PC-3 (cell line): ENCODE measurements around the gene GLIPR2. TPM values are rescaled to one million over a fixed set of nuclear protein-coding genes. Genes with fewer than 3 reads are reported as not detected.

Experiments
- ATAC-seq: fragments of 200-7000 bp; cut with Tn5 transposase; 2 replicates; pipeline ENCODE4 v1.9.1; 2020; ENCODE audit warnings: mild to moderate bottlenecking, moderate library complexity
- BruUV-seq: library from RNA; stranded (reverse); fragments of 400-500 nt; replicated peaks from 2 replicates; lab custom pipeline; 2021; lab: Mats Ljungman, UMichigan
- CTCF ChIA-PET: fragments of 300-600 bp; sonication (Branson Sonifier 250); formaldehyde crosslinking; loops from one replicate; lab custom pipeline; 2022; ENCODE audit warnings: antibody characterized with exemption; lab: Charles Lee
- POLR2A ChIA-PET: fragments of 300-600 bp; sonication (Branson Sonifier 250); formaldehyde crosslinking; loops from one replicate; lab custom pipeline; 2022; ENCODE audit warnings: antibody characterized with exemption; ENCODE audit not compliant: unreplicated experiment; lab: Charles Lee
- DNase-seq: peaks from one replicate; pipeline ENCODE4 v3.0.0-alpha.2; 2015
- H2AFZ ChIP-seq: fragments of 300-600 bp; sonication (generic); 2 replicates; pipeline ENCODE4 v1.6.0; 2016; ENCODE audit warnings: antibody characterized with exemption, low read length
- H3F3A ChIP-seq: fragments of 300-600 bp; sonication (generic); one replicate; pipeline ENCODE4 v1.6.0; 2017; ENCODE audit warnings: antibody characterized with exemption, low read length, control low read depth, mild to moderate bottlenecking; ENCODE audit not compliant: unreplicated experiment
- H3K27ac ChIP-seq: fragments of 300-600 bp; sonication (generic); 2 replicates; pipeline ENCODE4 v1.5.1; 2016; ENCODE audit warnings: mild to moderate bottlenecking, low read length
- H3K27me3 ChIP-seq: fragments of 300-600 bp; sonication (generic); 2 replicates; pipeline ENCODE4 v1.6.1; 2016; ENCODE audit warnings: low read length, mixed read lengths
- H3K36me3 ChIP-seq: fragments of 300-600 bp; sonication (generic); 2 replicates; pipeline ENCODE4 v1.6.1; 2016; ENCODE audit warnings: low read depth, mixed run types, low read length, mixed read lengths
- H3K4me1 ChIP-seq: fragments of 300-600 bp; sonication (generic); 2 replicates; pipeline ENCODE4 v1.5.1; 2016; ENCODE audit warnings: low read length; ENCODE audit not compliant: insufficient read depth
- H3K4me2 ChIP-seq: fragments of 300-600 bp; sonication (generic); 2 replicates; pipeline ENCODE4 v1.6.0; 2016; ENCODE audit warnings: low read length
- H3K4me3 ChIP-seq: fragments of 300-600 bp; sonication (generic); 2 replicates; pipeline ENCODE4 v1.5.1; 2016; ENCODE audit warnings: mild to moderate bottlenecking, low read length, mixed read lengths
- H3K79me2 ChIP-seq: fragments of 300-600 bp; sonication (generic); 2 replicates; pipeline ENCODE4 v1.6.1; 2017; ENCODE audit warnings: low read length, mixed read lengths
- H3K9ac ChIP-seq: fragments of 300-600 bp; sonication (generic); 2 replicates; pipeline ENCODE4 v1.6.0; 2016; ENCODE audit warnings: mild to moderate bottlenecking, low read length
- H3K9me2 ChIP-seq: fragments of 300-600 bp; sonication (generic); replicated peaks from 2 replicates; pipeline ENCODE4 v1.6.1; 2016; ENCODE audit warnings: mixed run types, low read length, mixed read lengths
- H3K9me3 ChIP-seq: fragments of 300-600 bp; sonication (generic); 2 replicates; pipeline ENCODE4 v1.6.1; 2016; ENCODE audit warnings: low read length, mixed read lengths
- H4K20me1 ChIP-seq: fragments of 300-600 bp; sonication (generic); 2 replicates; pipeline ENCODE4 v1.6.1; 2016; ENCODE audit warnings: low read length, mixed read lengths
- CTCF ChIP-seq: fragments of 300-600 bp; sonication (generic); conservative IDR thresholded peaks from 2 replicates; pipeline ENCODE4 v1.5.1; 2017; ENCODE audit warnings: antibody characterized with exemption, low read depth, mild to moderate bottlenecking, low read length
- EZH2 ChIP-seq: fragments of 300-600 bp; sonication (generic); IDR thresholded peaks from one replicate; pipeline ENCODE4 v1.6.1; 2017; ENCODE audit warnings: antibody characterized with exemption, mild to moderate bottlenecking, low read length; ENCODE audit not compliant: unreplicated experiment
- EZH2phosphoT487 ChIP-seq: fragments of 300-600 bp; sonication (generic); IDR thresholded peaks from 2 replicates; pipeline ENCODE4 v1.6.1; 2018; ENCODE audit warnings: mild to moderate bottlenecking, antibody characterized with exemption, low read length, borderline replicate concordance
- intact Hi-C: fragments of 100-400 bp; cut with micrococcal nuclease; formaldehyde crosslinking; loops from 2 replicates; pipeline ENCODE4 v1.9.0; 2023
- total RNA-seq: library from RNA; depleted of rRNA; stranded (reverse); fragments of >200 nt; gene quantifications from 2 replicates; pipeline ENCODE4 v1.2.3, GENCODE V29; 2014

The GLIPR2 gene
- total RNA-seq, 1 experiment from 2014 or later: 6.7 TPM

GRCh38 chr9:36141288-36141687 is 4.8 kb downstream of the GLIPR2 start:
- CTCF ChIA-PET: interaction anchor here (0.6 kb wide), 1 partner anchor 65 kb away, joined by 14 read pairs; no protein-coding TSS in a partner anchor
- Histone ChIP-seq H3K9me2 (no peaks in the 10 kb centered on the region), H3K4me3 (peak overlapping the region; percentile 11; the same call in 1 of the 2 replicates), H4K20me1 (no peaks in the 10 kb centered on the region), H3K9ac (no peak overlapping the region), H3K79me2 (no peaks in the 10 kb centered on the region), H3K4me2 (peak overlapping the region; percentile 39; the same call in 1 of the 2 replicates), H2AFZ (no peak overlapping the region), H3K27me3 (no peaks in the 10 kb centered on the region), H3F3A (no peaks in the 10 kb centered on the region), H3K4me1 (peaks cover 18% of the 10 kb centered on the region), H3K27ac (peak overlapping the region; percentile 33; the same call in 1 of the 2 replicates), H3K9me3 (no peaks in the 10 kb centered on the region), H3K36me3 (no peaks in the 10 kb centered on the region)
- peak; percentile 54 for TF ChIP-seq CTCF
- TF ChIP-seq EZH2: no peak
- no TSS peak for BruUV-seq
- intact Hi-C loops: no loop called here
- ATAC-seq (peak; percentile 69), DNase-seq (peak; percentile 79)
- POLR2A ChIA-PET: no interaction called here

GRCh38 chr9:36141761-36142160 is 5.2 kb downstream of the GLIPR2 start:
- POLR2A ChIA-PET: no interaction called here
- TF ChIP-seq EZH2: no peak
- TF ChIP-seq EZH2phosphoT487: no peak
- TF ChIP-seq CTCF: no peak
- Histone ChIP-seq H3K27ac (no peak overlapping the region), H3K4me3 (no peak overlapping the region), H3K79me2 (no peaks in the 10 kb centered on the region), H3K4me1 (peaks cover 18% of the 10 kb centered on the region), H2AFZ (no peak overlapping the region), H3K27me3 (no peaks in the 10 kb centered on the region), H3K36me3 (no peaks in the 10 kb centered on the region), H3F3A (no peaks in the 10 kb centered on the region), H3K9me3 (no peaks in the 10 kb centered on the region), H3K9ac (no peak overlapping the region), H3K9me2 (no peaks in the 10 kb centered on the region), H4K20me1 (no peaks in the 10 kb centered on the region), H3K4me2 (no peak overlapping the region)
- intact Hi-C loops: no loop called here
- CTCF ChIA-PET: no interaction called here
- DNase-seq (no peak), ATAC-seq (no peak)
- BruUV-seq: no TSS peak

GRCh38 chr9:36142510-36143244 is 6.1 kb downstream of the GLIPR2 start:
- Histone ChIP-seq H3K9ac (no peak overlapping the region), H3F3A (no peaks in the 10 kb centered on the region), H3K36me3 (no peaks in the 10 kb centered on the region), H4K20me1 (no peaks in the 10 kb centered on the region), H3K27me3 (no peaks in the 10 kb centered on the region), H2AFZ (no peak overlapping the region), H3K9me2 (no peaks in the 10 kb centered on the region), H3K4me3 (no peak overlapping the region), H3K4me2 (no peak overlapping the region), H3K9me3 (no peaks in the 10 kb centered on the region), H3K4me1 (peaks cover 13% of the 10 kb centered on the region), H3K79me2 (no peaks in the 10 kb centered on the region), H3K27ac (no peak overlapping the region)
- ChIA-PET CTCF (interaction anchor here (0.6 kb wide), 1 partner anchor 23 kb away, joined by 10 read pairs; no protein-coding TSS in a partner anchor), POLR2A (no interaction called here)
- BruUV-seq: no TSS peak
- no peak for TF ChIP-seq EZH2phosphoT487
- intact Hi-C loops: no loop called here
- DNase-seq: no peak
- no peak for ATAC-seq
